NB4 (cell line): ENCODE results near the gene FBXO31.

Source experiments
- MYC ChIP-seq: IDR thresholded peaks from 2 replicates; pipeline ENCODE4 v1.6.1; 2011; ENCODE audit warnings: low read depth, low read length
- TF ChIP-seq, protein P1 (sequence below): IDR thresholded peaks from one replicate; pipeline ENCODE4 v1.5.1; 2012; ENCODE audit warnings: low read depth, low read length

DNA sequence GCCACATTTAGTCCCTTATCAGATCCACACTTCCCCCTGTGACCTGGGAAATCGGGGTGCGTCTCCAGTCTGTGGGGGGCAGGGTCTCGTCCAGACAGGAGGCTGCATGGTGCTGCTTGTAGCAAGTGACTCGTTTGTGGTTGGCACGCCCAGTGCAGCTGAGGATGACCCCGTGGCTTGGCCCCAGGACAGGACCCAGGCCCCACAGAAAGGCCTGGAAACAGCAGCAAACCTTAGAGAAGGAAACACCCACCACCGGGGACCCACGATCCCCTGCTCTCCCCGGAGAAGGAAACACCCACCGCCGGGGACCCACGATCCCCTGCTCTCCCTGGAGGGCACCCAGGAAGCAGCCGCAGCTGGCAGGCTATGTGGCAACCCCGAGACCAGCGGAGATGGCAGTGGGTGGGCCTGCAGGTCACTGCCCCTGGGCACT is 58.1 kb downstream of the FBXO31 start:
- TF ChIP-seq, protein P1, sequence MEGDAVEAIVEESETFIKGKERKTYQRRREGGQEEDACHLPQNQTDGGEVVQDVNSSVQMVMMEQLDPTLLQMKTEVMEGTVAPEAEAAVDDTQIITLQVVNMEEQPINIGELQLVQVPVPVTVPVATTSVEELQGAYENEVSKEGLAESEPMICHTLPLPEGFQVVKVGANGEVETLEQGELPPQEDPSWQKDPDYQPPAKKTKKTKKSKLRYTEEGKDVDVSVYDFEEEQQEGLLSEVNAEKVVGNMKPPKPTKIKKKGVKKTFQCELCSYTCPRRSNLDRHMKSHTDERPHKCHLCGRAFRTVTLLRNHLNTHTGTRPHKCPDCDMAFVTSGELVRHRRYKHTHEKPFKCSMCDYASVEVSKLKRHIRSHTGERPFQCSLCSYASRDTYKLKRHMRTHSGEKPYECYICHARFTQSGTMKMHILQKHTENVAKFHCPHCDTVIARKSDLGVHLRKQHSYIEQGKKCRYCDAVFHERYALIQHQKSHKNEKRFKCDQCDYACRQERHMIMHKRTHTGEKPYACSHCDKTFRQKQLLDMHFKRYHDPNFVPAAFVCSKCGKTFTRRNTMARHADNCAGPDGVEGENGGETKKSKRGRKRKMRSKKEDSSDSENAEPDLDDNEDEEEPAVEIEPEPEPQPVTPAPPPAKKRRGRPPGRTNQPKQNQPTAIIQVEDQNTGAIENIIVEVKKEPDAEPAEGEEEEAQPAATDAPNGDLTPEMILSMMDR = no peak
- no peak for TF ChIP-seq MYC
